GM19035 (cell line): Measurements from ENCODE around the gene SHQ1.
"Not testable (repeated sequence)": the region's sequence is repeated elsewhere in the genome, so short reads cannot be mapped to it uniquely, and the experiment has no call there.

Experiments used
- ATAC-seq: cut with Tn5 transposase; IDR thresholded peaks from one replicate; pipeline ENCODE4 v1.9.1; 2021; ENCODE audit not compliant: unreplicated experiment

Gene SHQ1

GRCh38 chr3:72754582-72754981 lies 93.7 kb downstream of the SHQ1 start:
- ATAC-seq: no peak

GRCh38 chr3:72753495-72753894 lies 94.8 kb downstream of the SHQ1 start:
- ATAC-seq: no peak

- ATAC-seq: no peak
Observed at GRCh38 chr3:72750405-72750965, 97.8 kb downstream of the SHQ1 start.

DNA sequence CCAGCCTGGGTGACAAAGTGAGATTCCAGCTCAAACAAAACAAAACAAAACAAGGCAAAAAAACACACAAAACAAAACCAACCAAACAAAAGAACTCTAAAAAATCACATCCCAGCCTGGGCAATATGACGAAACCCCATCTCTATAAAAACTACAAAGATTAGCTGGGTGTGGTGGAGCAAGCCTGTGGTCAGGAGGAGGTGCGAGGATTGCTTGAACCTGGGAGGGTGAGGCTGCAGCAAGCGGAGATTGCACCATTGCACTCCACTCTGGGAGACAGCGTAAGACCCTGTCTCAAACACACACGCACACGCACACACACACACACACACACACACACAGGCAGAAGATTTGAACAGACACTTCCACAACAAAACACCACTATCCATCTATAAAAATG lies 99.6 kb downstream of the SHQ1 start:
- no peak for ATAC-seq

- no peak for ATAC-seq
Observed at GRCh38 chr3:72746430-72747411, 101.5 kb downstream of the SHQ1 start.

GRCh38 chr3:72745146-72745999 lies 102.9 kb downstream of the SHQ1 start:
- no peak for ATAC-seq

GRCh38 chr3:72744330-72744729 lies 103.9 kb downstream of the SHQ1 start:
- no peak for ATAC-seq

- no peak for ATAC-seq
Observed at GRCh38 chr3:72739531-72740466, 108.4 kb downstream of the SHQ1 start.

DNA sequence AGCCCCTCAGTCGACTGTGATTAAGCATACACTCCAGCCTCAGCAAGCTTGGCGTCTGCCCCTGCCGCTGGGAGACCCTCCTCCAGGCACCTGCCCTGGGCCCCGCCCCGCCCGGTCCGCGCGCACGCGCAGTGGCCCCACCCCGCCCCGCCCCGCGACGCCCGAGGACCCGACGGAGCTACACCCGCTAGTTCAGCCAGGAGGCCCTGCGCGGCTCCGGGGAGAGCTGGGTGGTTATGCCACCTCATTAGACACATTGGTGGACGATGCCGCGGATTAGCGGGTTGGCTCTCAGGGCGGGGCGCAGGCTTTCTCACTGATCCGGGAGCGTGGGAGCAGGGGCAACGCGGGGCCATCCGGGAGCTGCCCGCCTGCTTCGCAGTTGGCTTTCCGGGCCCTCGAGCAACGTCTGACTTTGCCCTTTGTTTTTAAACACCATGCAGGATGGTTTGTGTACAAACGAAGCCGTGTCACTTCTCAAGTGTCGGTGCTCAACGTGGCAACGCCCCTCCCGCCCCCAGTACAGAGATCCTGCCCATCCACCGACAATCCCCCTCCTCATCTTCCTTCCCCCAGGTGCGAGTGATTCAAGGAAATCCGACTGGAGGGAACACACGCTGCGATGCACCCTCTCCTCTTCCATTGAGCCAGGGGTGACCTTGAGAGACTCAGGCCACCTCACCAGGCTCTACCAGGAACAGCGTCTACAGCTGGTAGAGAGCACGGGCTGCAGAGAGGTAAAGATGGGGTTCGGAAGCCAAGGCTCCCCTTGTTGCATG lies 109.3 kb downstream of the SHQ1 start:
- peak; percentile 79 for ATAC-seq

GRCh38 chr3:72735072-72735471 lies 113.2 kb downstream of the SHQ1 start:
- ATAC-seq: not testable (repeated sequence)

- no peak for ATAC-seq
Observed at GRCh38 chr3:72733676-72734075, 114.6 kb downstream of the SHQ1 start.

DNA sequence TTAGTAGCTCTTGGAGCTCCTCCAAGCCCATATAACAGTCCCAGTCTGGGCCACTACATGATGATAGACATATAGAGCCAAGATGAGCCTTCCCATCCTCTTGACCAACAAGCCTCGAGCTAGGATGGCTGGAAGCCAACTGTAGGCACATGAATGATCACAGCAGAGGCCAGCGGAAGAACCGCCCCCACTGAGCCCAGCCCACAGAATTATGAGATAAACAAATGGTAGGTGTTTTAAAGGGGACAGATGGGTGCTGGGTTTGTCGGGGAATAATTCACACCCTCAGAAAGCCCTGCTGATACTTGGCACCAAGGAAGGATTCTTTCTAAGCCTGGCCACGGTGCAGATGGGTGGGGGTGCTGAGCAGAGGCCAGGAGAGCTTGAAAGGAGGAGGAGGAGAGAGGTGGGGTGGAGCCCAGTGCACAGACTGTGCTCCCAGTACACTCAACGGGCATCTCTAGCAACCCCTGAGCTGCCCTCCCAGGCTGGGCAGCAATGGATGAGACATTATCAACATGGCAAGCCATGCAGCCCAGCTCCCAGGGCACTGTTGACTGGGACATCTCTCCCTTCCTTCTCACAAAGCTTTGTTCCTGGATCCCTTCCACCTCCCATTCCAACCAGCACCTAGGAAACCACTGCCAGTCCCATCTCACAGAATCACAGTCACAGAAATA lies 115.4 kb downstream of the SHQ1 start:
- not testable (repeated sequence) for ATAC-seq

- ATAC-seq: no peak
Observed at GRCh38 chr3:72728958-72729467, 119.2 kb downstream of the SHQ1 start.

DNA sequence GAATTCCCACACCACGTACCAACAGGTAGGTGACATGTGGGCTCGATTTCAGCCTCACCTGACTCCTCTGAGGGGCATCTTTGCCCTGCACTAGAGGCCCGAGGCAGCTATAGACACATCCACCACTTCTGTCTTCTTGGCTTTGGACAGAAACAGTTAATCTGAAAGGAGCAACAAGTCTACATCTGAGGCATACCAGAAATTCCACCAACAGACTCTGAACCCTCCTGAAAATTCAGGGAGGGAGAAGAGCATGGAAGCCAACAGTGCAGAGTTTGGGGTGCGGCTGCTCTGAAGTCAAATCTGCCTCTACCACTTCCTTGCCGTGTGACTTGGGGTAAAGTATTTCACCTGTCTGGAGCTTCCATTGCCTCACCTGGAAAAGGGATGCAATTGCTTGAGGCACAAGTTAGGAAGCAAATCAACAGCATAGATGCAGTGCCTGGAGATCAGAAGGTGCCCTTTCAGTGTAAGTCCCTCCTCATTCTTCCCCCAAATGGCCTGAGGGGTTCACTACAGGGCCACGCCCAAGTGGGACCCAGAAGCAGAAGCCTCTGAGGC lies 119.8 kb downstream of the SHQ1 start:
- no peak for ATAC-seq

DNA sequence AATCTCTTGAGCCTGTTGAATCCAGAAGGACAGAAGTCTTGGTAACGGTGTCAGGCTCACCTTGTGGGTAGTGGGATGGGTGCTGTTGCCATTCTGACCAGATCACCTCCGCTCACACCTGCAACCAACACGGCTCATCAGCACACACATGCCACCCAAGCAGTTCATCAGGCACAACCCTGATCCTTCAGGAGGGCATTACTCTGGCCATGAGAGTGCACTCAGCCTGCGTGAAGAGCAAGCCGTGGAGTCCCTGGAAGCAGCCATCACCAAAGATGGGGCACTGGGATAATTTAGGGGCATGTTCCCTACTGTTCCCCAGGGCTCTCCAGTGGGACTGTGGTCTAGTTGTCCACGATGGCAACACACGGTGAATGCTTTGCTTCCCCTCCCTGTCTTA lies 120.5 kb downstream of the SHQ1 start:
- no peak for ATAC-seq

DNA sequence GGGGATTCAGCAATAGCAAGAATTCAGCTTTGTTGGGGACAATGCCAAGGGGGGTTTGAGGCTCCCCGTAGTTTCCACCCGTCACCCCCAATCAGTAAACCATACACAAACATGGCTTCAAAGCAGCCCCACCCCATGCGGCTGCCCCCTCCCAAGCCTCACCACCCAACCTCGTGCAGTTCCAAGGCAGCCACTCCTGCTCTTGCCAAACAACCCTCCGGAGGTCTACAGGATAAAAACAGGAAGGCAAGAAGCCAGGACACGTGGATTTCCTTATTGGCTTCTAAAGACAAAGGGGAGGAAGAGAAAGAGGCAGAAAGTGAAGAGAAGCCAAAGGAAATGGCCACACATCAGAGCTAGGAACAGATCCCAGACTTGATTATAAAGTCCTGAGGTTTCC lies 121.1 kb downstream of the SHQ1 start:
- ATAC-seq: no peak

GRCh38 chr3:72725229-72725628 lies 123.0 kb downstream of the SHQ1 start:
- no peak for ATAC-seq

DNA sequence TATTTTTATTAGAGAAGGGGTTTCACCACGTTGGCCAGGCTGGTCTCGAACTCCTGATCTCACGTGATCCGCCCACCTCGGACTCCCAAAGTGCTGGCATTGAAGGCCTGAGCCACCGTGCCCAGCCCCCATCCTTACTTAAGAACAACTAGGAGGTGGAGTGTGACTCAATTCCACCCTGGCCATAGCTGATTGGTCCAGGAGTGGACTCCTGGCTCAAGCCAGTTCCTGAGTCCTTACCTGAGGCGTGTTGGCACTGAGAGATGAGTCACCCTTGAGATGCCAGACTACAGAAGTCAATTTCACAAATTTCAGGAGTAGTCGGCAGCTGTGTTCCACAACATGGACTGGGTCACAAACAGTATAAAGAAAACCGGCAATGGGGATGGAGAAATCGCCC lies 124.2 kb downstream of the SHQ1 start:
- ATAC-seq: no peak
